Measurements from ENCODE around the gene PYGO1.
"Not testable (repeated sequence)": the region's sequence is repeated elsewhere in the genome, so short reads cannot be mapped to it uniquely, and the experiment has no call there.

The PYGO1 gene

DNA sequence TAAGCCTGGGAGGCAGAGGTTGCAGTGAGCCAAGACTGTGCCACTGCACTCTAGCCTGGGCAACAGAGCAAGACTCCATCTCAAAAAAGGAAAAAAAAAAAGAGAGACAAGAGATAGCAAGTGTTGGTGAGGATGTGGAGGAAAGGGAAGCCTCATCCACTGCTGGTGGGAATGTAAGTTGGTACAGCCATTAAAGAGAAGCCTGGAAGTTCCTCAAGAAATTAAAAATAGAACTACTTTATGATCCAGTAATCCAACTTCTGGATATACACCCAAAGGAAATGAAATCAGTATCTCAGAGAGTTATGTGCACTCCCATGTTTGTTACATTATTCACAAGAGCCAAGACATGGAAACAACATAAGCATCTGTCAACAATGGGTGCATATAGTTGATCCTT lies 14.9 kb downstream of the PYGO1 start:
- in situ Hi-C loops (cut with HindIII; ENCODE audit: low sequenced_read_pairs), result no loop called here

DNA sequence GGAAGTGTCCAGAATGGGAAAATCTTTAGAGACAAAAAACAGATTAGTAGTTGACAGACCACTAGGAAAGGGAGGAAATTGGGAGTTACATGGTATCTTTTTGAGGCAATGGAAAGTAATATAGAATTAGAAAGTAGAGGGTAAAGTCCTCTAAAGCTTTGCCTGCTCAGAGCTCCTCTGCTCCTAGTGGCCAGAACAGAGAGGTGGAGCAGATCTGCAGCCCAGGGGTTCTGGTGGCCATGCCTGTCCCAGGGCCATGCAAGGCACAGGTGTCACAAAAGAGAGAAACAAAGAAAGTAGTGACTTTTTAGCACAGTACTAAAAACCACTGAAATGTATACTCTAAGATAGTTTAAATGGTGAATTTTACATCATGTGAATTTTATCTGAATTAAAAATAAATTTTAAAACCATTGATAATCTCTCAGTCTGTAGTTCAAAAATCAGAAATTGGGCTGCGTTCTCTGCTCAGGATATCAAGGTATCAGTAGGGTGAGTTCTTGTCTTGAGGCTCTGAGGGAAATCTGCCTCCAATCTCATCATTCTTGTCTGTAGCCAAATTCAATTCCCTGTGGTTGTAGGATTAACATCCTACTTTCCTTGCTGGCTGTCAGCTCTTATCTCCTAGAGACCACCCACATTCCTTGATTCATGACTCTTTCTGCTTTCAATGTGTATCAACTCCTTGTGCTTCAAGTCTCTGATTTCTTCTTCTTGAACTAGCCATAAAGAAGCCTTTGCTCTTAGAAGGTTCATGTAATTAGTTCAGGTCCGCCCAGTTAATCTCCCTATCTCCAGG lies 23.6 kb downstream of the PYGO1 start:
- in situ Hi-C loops (cut with HindIII; ENCODE audit: low sequenced_read_pairs), result no loop called here

DNA sequence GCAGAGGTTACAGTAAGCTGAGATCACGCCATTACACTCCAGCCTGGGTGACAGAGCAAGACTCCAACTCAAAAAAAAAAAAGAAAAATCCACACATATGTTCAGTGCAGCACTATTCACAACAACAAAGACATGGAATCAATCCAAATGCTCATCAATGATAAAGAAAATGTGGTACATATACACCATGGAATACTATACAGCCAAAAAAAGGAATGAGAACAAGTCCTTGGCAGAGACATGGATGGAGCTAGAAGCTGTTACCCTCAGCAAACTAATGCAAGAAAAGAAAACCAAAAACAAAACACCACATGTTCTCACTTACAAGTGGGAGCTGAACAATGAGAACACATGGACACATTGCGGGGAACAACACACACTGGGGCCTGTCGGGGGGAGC lies 25.5 kb downstream of the PYGO1 start:
- in situ Hi-C loops (cut with HindIII; ENCODE audit: low sequenced_read_pairs), result no loop called here

DNA sequence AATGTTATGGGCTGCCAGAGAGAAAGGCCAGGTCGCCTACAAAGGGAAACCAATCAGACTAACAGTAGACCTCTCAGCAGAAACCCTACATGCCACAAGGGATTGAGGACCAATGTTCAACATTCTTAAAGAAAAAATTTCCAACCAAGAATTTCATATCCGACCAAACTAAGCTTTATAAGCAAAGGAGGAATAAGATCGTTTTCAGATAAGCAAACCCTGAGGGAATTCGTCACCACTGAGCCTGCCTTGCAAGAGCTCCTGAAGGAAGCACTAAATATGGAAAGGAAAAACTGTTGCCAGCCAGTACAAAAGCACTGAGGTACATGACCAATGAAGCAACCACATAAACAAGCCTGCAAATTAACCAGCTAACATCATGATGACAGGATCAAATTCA lies 33.1 kb downstream of the PYGO1 start:
- in situ Hi-C loops (cut with HindIII; ENCODE audit: low sequenced_read_pairs), result no loop called here

DNA sequence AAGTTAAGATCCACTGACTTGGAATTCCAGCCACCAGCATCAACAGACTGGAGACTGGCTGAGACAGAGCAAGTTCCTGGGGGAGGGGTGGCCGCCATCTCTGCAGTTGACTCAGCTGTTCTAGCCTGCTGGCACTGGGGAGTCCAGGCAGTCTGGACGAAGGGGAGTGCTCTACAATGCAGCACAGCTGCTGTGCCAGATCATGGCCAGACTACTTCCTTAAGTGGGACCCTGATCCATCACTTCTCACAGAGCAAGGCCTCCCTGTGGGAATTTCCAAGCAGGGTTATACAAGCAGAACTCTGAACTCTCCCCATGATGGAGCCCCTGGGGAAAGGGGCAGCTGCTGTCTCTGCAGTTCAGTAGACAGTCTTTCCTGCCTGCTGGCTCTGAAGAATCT lies 35.2 kb downstream of the PYGO1 start:
- in situ Hi-C loops (cut with HindIII; ENCODE audit: low sequenced_read_pairs), result no loop called here

DNA sequence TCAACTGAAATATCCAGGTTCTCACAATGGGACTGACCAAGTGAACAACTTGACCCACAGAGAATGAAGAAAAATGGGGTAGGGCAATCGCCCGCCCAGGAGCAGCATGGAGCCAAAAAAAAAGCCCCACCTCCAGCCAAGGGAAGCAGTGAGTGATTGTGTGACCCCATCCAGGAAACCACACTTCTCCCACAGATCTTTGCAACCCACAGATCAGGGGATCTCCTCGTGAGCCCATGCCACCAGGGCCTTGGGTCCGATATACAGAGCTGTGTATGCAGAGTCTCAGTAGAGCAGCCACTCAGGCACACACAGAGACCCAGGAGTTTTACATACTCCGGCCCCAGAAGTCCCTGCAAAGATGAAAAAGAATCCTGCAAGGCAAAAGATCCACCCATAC lies 35.7 kb downstream of the PYGO1 start:
- in situ Hi-C loops (cut with HindIII; ENCODE audit: low sequenced_read_pairs), result no loop called here

DNA sequence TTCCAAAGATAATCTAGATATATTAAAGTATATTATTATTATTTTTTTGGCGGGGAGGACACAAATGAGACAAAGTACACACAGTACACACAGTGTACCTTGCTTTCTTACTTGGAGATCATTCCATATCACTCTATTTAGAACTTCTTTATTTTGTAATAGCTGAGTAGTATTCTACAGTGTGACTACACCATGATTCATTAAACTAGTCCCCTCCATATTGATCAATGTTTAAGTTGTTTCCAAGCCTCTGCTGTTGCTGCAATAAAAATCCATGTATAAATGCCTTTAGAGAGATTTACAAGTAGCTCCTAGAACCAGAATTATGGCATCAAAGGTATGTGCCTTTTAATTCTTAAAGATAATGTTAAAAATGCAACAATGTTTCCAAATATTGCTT lies 38.8 kb downstream of the PYGO1 start:
- in situ Hi-C loops (cut with HindIII; ENCODE audit: low sequenced_read_pairs), result no loop called here

DNA sequence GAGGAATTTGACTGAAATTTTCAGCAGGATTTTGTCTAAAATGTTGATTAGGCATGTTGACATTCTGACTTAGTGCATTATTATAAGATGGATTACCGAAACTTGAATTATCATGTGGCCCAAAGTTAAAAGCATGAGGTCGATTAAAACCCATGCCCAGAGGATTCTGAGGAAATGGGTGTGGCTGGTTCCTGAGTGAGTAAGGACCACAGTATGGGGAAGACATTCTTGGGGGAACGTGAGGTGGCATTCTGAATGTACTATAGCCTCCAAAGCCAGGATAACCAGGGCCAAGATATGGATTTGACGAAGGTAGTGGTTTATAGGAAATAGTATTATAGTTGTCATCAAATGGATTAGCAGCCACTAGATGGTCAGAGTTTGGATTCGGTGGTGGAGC lies 41.4 kb downstream of the PYGO1 start:
- in situ Hi-C loops (cut with HindIII; ENCODE audit: low sequenced_read_pairs), result no loop called here

DNA sequence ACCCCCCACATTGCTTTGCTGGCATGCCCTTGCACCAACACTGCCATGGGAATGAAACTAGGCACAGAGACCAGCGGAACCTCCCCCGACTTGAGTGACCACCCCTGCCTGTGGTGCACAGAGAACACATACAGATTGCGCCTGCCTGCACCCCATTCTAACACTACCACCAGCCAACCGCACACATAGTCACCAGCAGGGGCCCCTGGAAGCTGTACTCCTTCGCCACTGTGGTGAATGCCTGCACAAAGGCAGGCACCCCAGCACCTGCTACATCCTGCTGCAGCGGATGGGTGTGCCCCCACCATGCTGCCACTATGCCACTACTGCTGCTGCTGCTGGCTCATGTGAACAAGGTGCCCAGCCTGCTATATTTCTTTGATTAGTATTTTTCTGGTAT lies 52.7 kb downstream of the PYGO1 start:
- in situ Hi-C loops (cut with HindIII; ENCODE audit: low sequenced_read_pairs), result no loop called here

DNA sequence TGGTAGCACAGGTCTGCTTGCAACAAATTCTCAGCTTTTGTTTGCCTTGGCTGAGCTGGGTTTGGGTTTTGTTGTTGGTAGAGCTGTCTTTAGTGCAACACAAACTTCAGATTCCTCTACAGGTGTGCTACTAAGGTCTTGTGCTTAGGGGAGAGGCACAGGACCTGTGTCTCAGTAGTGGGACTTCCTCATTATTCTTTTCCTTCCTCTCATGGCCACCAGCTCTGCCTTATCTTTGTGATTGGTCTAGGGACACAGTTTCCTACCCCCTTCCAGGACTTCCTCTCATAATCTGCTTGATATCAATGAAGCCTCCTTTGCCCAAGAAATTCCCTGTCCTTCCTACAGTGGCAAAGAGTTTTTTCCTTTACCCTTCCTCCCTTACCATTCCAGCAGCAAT lies 55.2 kb downstream of the PYGO1 start:
- in situ Hi-C loops (cut with HindIII; ENCODE audit: low sequenced_read_pairs), result no loop called here

DNA sequence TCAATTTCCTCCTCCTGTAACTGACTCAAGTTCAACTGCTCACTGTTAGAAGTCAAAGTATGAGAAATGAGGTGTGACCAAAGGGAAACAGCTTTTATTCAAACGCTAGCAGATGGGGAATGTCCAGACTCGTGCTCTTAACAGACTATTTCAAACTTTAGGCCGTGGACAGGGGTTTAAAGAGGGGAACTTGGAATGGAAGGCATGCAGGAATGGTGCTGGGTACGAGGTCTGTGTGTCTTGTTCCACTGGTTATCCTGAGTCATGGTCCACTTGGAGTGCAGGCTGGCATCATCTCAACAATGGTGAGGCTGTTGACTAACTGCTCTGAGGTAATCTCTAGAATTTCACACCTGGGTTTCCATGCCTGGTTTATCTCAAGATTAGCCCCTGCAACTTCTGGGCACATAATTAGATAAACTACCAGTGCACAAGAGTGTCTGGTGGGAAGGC lies 57.3 kb downstream of the PYGO1 start:
- in situ Hi-C loops (cut with HindIII; ENCODE audit: low sequenced_read_pairs), result no loop called here

DNA sequence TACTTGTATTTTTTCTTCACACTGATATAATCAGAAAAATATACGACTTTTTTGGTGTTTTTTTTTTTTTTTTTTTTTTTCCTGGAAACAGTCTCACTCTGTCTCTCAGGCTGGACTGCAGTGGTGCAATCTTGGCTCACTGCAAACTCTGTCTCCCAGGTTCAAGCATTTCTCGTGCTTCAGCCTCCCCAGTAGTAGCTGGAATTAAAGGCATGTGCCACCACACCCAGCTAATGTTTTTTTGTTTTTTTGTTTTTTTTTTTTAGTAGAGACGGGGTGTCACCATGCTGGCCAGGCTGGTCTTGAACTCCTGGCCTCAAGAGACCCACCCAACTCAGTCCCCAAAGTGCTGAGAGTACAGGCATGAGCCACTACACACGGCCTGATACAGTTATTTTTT lies 59.3 kb downstream of the PYGO1 start:
- in situ Hi-C loops (cut with HindIII; ENCODE audit: low sequenced_read_pairs), result no loop called here

DNA sequence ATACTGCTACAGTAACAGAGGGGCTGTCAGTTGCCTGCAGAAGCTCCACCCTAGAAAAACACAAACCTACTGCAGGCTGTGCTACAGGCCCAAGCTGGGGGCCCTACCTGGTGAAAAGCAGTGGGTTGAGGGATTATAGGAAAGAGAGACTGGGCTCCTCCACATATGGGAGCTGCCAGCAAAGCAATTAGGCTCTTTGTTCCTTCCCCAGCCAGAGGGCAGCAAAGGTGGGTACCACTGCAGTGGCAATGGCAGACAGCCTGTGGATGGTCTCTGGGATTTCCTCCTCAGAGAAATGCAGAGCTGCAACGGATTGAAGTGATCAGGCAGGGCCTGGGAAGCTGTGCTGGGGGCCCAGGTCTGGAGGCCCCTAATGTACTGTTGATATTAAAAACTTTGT lies 61.0 kb downstream of the PYGO1 start:
- in situ Hi-C loops (cut with HindIII; ENCODE audit: low sequenced_read_pairs), result no loop called here

DNA sequence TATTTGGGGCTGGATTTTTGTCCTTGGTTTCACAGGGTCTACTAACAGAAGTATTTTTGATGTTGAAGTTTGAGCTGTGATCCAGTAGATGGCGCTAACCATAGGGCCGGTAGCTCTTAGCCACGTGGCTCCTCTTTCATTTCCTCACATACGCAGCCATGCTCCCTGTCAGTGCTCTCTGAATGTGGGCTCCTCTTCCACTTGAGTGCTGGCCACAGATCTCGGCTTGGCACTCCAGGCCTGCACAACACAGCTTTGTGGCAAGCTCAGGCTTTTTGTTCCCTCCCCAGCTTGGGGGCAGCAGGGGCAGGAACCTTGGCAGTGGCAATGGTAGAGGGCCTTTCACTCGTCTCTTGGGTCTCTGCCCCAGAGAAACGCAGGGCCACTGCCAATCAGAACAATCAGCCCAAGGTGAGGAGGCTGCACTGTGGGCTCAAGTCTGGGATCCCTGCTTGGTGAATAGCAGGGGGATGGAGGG lies 61.5 kb downstream of the PYGO1 start:
- in situ Hi-C loops (cut with HindIII; ENCODE audit: low sequenced_read_pairs), result no loop called here

DNA sequence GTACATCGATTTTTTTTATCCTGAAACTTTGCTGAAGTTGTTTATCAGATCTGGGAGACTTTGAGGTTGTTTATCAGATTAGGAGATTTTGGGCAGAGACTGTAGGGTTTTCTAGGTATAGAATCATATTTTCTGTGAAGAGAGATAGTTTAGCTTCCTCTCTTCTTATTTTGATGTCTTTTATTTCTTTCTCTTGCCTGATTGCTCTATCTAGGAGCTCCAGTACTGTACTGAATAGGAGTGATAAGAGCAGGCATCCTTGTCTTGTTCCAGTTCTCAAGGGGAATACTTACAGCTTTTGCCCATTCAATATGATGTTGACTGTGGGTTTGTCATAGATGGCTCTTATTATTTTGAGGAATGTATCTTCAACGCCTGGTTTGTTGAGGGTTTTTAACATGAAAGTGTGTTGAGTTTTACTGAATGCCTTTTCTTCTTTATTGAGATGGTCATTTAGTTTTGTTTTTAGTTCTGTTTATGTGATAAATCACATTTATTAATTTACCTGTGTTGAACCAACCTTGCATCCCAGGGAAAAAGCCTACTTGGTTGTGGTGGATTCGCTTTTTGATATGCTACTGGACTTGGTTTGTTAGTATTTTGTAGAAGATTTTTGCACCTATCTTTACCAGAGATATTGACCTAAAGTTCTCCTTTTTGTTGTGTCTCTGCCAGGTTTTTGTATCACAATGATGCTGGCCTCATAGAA lies 65.2 kb downstream of the PYGO1 start:
- in situ Hi-C loops (cut with HindIII; ENCODE audit: low sequenced_read_pairs), result no loop called here

DNA sequence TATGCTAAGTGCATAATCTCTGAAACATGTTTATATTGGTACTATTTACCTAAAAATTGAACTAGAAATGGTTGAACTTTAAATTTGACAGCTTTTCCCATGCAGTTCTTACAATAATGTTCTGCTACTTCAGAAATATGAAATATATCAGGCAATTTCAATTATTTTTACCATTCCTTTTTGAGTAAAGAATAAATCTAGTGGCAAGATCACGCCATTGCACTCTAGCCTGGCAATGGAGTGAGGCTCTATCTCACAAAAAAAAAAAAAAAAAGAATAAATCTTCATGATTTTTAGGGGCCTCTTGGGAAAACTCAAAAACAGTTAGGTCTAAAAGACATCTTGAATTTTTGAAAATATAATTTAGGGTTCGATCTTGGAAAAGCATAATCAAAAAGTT lies 69.5 kb downstream of the PYGO1 start:
- in situ Hi-C loops (cut with HindIII; ENCODE audit: low sequenced_read_pairs), result no loop called here

DNA sequence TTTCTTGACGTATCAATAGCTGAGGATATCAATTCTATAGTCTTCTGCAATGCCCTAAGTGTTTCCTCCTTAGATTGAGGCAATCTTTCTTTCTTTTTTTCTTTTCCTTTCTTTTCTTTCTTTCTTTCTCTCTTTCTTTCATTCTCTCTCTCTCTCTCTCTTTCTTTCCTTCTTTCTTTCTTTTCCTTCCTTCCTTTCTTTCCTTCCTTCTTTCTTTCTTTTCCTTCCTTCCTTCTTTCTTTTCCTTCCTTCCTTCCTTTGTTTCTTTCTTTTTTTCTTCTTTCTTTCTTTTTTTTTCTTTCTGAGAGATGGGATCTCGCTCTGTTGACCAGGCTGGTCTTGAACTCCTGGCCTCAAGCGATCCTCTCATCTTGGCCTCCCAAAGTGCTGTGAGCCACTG lies 70.1 kb downstream of the PYGO1 start:
- in situ Hi-C loops (cut with HindIII; ENCODE audit: low sequenced_read_pairs), result no loop called here

DNA sequence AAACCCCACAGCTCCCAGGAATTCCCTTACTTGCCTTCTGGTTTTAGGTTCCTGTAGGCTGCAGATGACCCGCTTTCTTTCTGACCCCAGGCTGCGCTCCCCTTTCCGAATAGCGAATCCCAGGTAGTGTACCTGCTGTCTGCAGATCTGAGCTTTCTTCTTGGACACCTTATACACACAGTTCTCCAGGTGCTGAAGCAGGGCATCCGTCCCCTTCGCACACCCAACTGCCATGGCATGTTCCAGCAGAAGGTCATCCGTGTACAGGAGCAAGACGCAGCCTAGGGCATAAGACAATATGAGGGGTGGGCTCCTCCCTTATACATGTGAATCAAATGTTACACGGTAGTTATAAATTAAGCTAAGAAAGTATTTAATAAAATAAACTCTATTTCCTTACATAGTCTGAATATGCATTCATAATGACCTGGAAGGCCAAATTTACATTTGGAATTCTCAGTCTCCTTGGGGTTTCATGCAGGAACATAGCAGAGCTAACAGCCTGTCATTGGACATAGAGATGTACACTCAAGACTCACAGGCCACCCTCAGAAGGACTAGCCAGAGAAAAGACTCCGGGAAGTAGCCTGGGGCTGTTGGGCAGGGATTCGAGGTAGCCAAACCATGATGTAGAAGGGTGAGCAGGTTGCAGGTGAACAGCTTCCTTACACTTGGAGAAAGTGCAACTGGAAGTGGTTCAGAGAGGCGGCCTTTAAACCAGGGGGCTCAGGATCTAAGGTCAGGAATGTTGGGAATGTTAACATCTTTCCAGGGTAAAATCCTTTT lies 72.0 kb downstream of the PYGO1 start:
- in situ Hi-C loops (cut with HindIII; ENCODE audit: low sequenced_read_pairs), result no loop called here

DNA sequence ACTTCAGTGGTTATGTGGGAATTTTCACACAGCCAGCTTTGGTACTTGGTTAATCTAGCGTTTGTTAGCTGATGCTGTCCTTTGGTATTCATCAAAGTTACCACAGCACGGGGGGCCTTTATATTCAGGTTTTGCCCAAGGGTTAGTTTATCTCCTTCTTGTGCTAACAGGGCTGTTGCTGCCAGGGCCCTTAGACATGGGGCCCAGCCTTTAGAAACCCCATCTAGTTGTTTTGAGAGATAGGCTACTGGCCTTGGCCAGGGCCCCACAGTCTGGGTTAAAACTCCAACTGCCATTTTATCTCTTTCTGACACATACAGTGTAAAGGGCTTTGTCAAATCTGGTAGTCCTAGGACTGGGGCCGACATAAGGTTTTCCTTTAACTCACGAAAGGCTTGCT lies 72.7 kb downstream of the PYGO1 start:
- in situ Hi-C loops (cut with HindIII; ENCODE audit: low sequenced_read_pairs), result no loop called here

DNA sequence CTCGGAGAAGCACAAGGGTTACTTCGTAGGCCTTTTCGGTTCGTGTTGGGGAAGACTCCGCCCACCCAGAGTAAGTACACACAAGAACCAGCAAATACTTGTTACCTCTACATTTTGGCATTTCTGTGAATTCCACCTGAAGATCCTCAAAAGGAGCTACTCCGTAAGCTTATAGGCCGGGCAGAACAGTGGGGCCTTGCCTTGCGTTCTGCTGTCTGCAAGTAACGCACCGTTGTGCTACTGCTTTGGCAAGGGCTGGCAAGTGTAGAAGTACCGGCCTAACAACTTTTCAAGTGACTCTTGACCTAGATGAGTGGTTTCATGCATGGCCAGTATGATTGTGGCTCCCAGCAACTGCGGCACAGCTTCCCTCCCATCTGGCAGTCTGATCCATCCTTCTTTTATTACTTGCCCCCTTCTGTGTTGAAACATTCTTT lies 73.7 kb downstream of the PYGO1 start:
- in situ Hi-C loops (cut with HindIII; ENCODE audit: low sequenced_read_pairs), result no loop called here

DNA sequence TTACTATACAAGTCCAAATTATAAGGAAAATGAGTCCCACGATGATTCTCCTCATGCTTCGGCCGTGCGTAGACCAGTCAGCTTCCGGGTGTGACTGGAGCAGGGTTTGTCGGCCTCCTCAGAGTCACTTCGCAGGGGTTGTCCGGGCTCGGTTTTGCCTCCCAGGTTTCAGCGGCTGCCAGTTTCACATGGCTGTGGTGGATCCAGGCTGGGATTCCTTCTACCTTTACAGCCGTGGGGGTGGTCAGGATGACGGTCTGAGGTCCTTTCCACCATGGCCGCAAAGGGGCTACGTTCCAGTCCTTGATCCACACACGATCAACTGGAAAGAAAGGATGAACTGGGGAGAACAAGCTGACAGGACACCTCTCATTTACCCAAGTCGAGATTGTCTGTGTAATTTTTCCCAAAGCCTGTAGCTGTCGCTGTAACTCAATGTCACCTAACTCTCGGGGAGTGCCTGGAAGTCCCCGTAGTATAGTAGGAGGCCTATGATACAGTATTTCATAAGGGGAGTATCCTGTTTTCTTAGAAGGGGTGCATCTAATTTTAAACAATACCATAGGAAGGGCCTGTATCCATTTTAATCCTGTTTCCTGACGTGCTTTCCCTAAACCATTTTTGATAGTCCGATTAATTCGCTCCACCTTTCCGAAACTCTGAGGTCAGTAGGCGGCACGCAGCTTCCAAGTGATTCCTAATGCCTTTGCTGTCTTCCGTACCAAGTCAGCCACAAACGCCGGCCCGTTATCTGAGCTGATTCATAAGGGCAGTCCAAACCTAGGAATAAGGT lies 74.3 kb downstream of the PYGO1 start:
- in situ Hi-C loops (cut with HindIII; ENCODE audit: low sequenced_read_pairs), result not testable (repeated sequence)

Measured in DLD1 (cell line).